GM19452 (cell line): ENCODE results near the gene NCR1.
"Not testable (repeated sequence)": the region's sequence is repeated elsewhere in the genome, so short reads cannot be mapped to it uniquely, and the experiment has no call there.

Experiments
- ATAC-seq: cut with Tn5 transposase; IDR thresholded peaks from one replicate; pipeline ENCODE4 v1.9.1; 2021; ENCODE audit not compliant: unreplicated experiment

NCR1 gene

DNA sequence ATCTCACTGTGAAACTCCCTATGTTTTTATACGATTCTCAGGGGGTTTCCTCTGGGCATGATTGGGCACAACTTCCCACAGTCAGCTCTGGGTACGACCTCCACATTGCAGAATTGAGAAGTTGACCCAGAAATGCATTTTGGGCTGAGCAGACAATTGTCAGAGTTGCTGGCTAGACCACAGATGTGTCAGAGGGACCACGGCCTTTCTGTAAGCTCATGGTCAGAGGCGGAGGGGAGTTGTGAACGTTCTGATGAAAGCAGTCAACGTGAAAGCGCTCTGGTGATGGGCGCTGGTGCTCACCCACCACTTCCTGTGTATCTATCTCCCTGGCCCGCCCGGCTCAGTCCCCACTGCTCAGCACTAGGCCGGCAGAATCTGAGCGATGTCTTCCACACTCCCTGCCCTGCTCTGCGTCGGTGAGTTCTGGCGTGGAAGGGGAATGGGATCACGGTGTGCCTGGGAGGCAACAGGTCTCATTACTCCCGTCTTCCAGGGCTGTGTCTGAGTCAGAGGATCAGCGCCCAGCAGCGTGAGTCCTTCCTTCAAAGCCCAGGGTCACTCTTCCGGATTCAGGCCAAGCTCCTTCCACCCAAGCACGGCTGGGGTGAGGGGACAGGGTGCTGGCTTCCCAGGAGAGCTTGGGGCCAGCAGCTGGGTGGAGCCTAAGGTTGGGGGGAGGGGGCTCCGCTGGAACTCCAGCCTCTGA lies at the start of gene NCR1:
NCR1 (plus strand) TSS at position 346 of the 709 bp plus-strand sequence; CDS start at position 386, 40 bp downstream.
- ATAC-seq: no peak

DNA sequence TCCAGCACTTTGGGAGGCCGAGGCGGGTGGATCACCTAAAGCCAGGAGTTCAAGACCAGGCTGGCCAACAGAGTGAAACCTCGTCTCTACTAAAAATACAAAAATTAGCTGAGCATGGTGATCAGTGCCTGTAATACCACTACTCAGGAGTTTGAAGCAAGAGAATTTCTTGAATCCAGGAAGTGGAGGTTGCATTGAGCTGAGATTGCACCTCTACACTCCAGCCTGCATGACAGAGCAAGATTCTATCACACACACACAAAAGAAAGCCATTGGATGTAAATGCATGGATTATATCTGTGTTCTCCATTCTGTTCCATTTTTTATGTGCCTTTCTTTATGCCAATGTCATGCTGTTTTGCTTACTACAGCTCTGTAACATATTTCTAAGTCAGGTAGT lies 47.5 kb upstream of the NCR1 start:
- not testable (repeated sequence) for ATAC-seq

DNA sequence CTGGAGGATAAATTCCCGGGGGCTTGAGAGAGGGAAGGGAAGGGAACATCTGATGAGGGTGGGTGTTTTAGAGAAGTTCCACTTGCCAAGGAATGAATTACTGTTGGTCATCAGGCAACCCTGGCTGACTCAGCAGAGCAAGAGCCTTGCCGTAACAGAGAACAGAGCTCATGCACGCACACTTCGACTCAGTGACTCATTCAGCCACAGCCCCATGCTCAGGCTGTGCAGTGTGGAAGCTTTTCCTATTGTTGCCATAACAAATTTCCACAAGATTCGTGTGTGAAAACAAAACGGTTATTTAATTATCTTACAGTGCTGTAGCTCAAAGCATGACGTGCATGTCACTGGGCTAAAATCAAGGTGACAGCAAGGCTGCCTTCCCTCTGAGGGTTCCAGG lies 46.5 kb upstream of the NCR1 start:
- ATAC-seq: not testable (repeated sequence)

- ATAC-seq: not testable (repeated sequence)
These were observed 42.5 kb upstream of the NCR1 start for GRCh38 chr19:54863459-54863858.

GRCh38 chr19:54871696-54872095 lies 34.3 kb upstream of the NCR1 start:
- no peak for ATAC-seq

DNA sequence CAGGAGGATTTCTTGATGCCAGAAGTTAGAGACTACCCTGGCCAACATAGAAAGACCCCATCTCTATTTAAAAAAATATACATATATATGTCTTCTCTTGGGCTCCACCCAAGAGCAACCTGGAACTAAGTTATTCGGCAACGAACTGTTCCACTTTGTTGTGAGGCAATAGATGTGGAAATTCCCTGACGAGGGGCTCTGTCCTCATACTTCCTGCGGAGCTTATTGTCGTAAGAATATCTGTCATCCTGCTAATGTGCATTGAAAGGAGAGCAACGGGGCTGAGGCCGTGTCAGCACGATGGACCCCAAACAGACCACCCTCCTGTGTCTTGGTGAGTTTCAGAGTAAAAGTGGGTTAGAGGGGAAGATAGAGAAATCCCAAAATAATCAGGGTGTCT lies 32.0 kb upstream of the NCR1 start, which contains the start of gene FCAR:
FCAR (plus strand) TSS at position 246 of the 400 bp plus-strand sequence; CDS start at position 301, 55 bp downstream.
- no peak for ATAC-seq

DNA sequence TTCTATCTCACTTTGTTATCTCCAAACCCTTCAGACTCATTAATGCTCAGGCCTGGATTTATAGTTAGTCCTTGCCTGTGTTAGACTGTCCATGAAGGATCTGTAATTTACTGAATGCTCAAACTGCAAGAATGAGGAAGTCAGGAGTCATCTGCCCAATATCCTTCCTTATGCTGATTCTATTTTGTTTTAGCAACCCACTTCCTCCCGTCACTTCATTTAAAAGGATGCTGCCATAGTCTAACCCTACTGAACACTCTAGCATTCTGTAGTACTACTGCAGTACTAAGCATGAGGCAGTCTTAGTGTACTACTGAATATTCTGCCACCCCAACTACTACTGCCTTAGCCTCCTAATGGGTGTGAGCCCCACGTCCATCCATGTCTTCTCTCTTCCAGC lies 30.4 kb upstream of the NCR1 start:
- no peak for ATAC-seq

DNA sequence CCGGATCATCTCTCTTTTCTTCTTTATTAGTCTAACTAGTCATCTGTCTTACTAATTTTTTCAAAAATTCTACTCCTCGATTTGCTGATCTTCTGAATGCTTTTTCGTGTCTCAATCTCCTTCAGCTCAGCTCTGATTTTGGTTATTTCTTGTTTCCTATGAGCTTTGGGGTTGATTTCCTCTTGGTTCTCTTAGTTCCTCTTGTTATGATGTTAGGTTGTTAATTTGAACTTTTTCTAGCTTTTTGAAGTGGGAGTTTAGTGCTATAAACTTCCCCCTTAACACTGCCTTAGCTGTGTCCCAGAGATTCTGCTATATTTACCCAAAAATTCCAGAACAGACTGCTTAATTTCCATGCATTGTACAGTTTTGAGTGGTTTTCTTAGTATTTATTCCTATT lies 28.5 kb upstream of the NCR1 start:
- no peak for ATAC-seq

GRCh38 chr19:54881884-54882283 lies 24.1 kb upstream of the NCR1 start:
- no peak for ATAC-seq

DNA sequence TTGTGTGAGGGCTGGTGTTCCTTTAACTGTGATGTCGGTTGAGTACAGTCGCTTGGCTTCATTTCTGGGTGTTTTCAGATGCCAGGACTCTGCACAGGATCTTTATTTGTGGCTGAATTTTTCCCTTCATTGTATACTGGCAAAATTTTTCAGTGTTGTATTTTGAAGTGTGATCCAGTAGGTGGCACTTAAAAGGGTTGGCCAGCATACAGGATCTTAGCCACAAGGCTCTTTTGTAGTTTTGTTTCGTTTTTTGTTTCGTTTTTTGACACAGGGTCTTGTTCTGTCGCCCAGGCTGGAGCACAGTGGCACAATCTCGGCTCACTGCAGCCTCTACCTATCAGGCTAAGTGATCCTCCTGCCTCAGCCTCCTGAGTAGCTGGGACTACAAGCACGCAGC lies 23.2 kb upstream of the NCR1 start:
- ATAC-seq: no peak

DNA sequence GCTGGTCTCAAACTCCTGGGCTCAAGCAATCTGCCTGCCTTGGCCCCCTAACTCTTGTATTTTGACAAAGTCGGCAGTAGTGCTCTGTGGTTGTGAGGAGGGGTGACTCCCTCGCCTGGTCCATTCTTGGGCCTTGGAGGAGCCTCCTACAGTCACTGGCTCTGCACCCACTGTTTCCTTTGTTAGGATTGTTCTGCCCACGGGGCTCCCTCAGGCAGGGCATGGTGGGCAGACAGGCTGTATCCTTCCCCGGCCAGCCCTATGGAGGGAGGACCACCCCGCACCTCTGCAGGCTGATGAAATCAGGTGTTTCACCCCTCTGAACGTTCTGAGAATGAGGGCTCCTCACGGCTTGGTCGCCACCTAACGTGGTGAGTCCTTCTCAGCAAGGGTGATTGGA lies 22.7 kb upstream of the NCR1 start:
- ATAC-seq: no peak

DNA sequence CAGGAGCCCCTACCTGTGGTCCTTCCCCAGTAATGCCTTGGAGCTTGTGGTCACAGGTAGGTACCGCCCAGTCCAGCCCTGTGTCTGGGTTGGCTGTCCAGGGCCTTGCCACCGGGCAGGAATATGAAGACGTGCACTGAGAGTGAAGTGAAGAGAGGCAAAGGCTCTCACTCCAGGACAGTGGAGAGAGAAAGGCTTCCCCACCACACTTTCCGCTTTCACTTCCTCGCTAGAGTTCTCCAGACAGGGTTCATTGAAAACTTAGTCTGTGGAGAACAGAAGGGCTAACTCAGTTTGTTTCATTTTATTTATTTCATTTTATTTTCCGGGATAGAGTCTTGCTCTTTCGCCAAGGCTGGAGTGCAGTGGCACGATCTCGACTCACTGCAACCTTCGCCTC lies 17.7 kb upstream of the NCR1 start:
- no peak for ATAC-seq

DNA sequence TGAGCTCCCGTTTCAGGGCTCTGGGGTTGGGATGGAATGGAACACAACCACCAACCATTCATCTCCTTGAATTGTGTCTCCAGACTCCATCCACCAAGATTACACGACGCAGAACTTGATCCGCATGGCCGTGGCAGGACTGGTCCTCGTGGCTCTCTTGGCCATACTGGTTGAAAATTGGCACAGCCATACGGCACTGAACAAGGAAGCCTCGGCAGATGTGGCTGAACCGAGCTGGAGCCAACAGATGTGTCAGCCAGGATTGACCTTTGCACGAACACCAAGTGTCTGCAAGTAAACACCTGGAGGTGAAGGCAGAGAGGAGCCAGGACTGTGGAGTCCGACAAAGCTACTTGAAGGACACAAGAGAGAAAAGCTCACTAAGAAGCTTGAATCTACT lies 16.4 kb upstream of the NCR1 start:
- no peak for ATAC-seq

GRCh38 chr19:54893406-54893805 lies 12.5 kb upstream of the NCR1 start:
- ATAC-seq: no peak

GRCh38 chr19:54894106-54894505 lies 11.8 kb upstream of the NCR1 start:
- not testable (repeated sequence) for ATAC-seq

GRCh38 chr19:54896036-54896435 lies 9.9 kb upstream of the NCR1 start:
- no peak for ATAC-seq

GRCh38 chr19:54898685-54899084 lies 7.3 kb upstream of the NCR1 start:
- ATAC-seq: not testable (repeated sequence)

DNA sequence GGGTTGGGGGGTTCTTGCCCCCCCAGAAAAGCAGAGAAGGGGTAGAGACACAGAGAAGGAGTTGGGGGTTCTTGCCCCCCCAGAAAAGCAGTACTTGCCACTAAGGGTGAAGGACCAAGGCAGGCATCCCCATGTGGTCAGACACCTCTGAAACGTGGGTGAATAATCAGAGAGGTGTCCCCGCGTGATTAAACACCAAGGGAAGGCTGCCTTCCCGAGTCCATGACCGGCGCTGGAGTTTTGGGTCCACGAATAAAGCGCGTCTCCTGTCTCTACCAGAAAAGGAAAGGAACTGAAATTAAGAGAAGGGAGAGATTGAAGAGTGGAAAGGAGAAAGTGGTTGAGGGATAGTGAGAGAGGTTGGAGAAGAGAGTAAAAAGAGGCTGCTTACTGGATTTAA lies 6.3 kb upstream of the NCR1 start:
- not testable (repeated sequence) for ATAC-seq

- not testable (repeated sequence) for ATAC-seq
These were observed 4.8 kb upstream of the NCR1 start for GRCh38 chr19:54901153-54901552.

- no peak for ATAC-seq
These were observed 3.9 kb upstream of the NCR1 start for GRCh38 chr19:54902061-54902460.

- no peak for ATAC-seq
These were observed 2.6 kb upstream of the NCR1 start for GRCh38 chr19:54903303-54903702.

- ATAC-seq: not testable (repeated sequence)
These were observed 1.7 kb upstream of the NCR1 start for GRCh38 chr19:54904261-54904660.

DNA sequence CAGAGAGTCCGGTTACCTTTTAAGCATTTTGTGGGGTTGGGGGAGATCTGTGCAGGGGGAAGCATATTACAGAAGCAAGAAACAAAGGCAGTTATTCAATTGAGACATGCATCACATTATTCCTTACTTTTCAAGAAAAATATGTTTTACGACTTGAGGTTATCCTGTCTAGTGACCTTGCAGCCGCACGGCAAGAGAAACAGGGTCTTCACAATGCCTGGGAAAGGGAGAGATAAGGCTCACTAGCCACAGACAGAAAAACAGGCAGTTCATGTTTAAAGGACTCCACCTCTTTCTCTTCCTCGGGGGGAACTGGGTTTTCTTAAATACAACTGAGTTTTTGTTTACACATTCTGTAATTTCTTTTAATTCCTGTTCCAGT lies 536 bp upstream of the NCR1 start:
- ATAC-seq: no peak
